ENCODE measurements around the gene SLC22A14. TPM values are rescaled to one million over a fixed set of nuclear protein-coding genes. Genes with fewer than 3 reads are reported as not detected.

SLC22A14 gene
- total RNA-seq, 6 donors from 2014 or later, result 0.30 to 1.6 TPM; not detected in 4

- WGBS, 2 donors, result 92 to 97% methylated on average over 6 of the region's 6 CpGs
- ATAC-seq (ENCODE audit: low FRiP score in 2 of 2) (no peak), DNase-seq (no peak)
- Histone ChIP-seq H3K9me3 (no peaks in the 10 kb centered on the region), H3K27ac (no peak overlapping the region), H3K4me3 (no peak overlapping the region), H3K4me1 (no peaks in the 10 kb centered on the region), H3K27me3 (no peaks in the 10 kb centered on the region), H3K36me3 (no peaks in the 10 kb centered on the region)
- TF ChIP-seq POLR2AphosphoS5 (IDR thresholded peaks at IDR 0.05) (no peak), CTCF (IDR thresholded peaks at IDR 0.05) (no peak), POLR2A (IDR thresholded peaks at IDR 0.05) (no peak), EP300 (IDR thresholded peaks at IDR 0.05) (no peak)
These were observed 76.9 kb downstream of the SLC22A14 start for GRCh38 chr3:38359038-38359437.

- no peaks in the 10 kb centered on the region for H3K4me1 ChIP-seq
- H3K27me3 ChIP-seq, result no peaks in the 10 kb centered on the region
- no peak for TF ChIP-seq CTCF (IDR thresholded peaks at IDR 0.05)
- DNase-seq, result no peak
- H3K36me3 ChIP-seq, result peaks cover 0 to 4% (median 2%) of the 10 kb centered on the region in 4 donors
- no peak for ATAC-seq (ENCODE audit: low FRiP score in 2 of 2)
- WGBS, 2 donors, result 97% methylated on average over 3 of the region's 3 CpGs; no CpG with 5 or more reads in 1 of the 2 donors
- no peak overlapping the region for H3K4me3 ChIP-seq
- H3K9me3 ChIP-seq, result no peaks in the 10 kb centered on the region
- H3K27ac ChIP-seq, result no peak overlapping the region
These were observed 78.3 kb downstream of the SLC22A14 start for GRCh38 chr3:38360345-38360744.

- Histone ChIP-seq H3K36me3 (peaks cover 0 to 10% (median 2%) of the 10 kb centered on the region in 4 donors), H3K27me3 (no peaks in the 10 kb centered on the region), H3K27ac (no peak overlapping the region), H3K9me3 (no peaks in the 10 kb centered on the region), H3K4me3 (no peak overlapping the region), H3K4me1 (no peaks in the 10 kb centered on the region)
- ATAC-seq (ENCODE audit: low FRiP score in 2 of 2) (no peak), DNase-seq (no peak)
- 74 to 79% methylated on average over 2 to 4 of the region's 4 CpGs for WGBS, 2 donors
- TF ChIP-seq EP300 (IDR thresholded peaks at IDR 0.05) (no peak), POLR2AphosphoS5 (IDR thresholded peaks at IDR 0.05) (no peak)
These were observed 79.4 kb downstream of the SLC22A14 start for GRCh38 chr3:38361496-38361895.

- WGBS, 2 donors, result 95 to 96% methylated on average over 9 of the region's 9 CpGs
- no peaks in the 10 kb centered on the region for H3K27me3 ChIP-seq
These were observed 80.7 kb downstream of the SLC22A14 start for GRCh38 chr3:38362825-38363224.

GRCh38 chr3:38364721-38365400 is 82.8 kb downstream of the SLC22A14 start:
- WGBS, 2 donors, result 94 to 97% methylated on average over 6 of the region's 6 CpGs
- Histone ChIP-seq H3K36me3 (peaks cover 0 to 10% (median 2%) of the 10 kb centered on the region in 4 donors), H3K27ac (no peak overlapping the region), H3K4me1 (no peaks in the 10 kb centered on the region), H3K9me3 (no peaks in the 10 kb centered on the region), H3K27me3 (no peaks in the 10 kb centered on the region), H3K4me3 (no peak overlapping the region)
- no peak for DNase-seq
- ATAC-seq (ENCODE audit: low FRiP score in 2 of 2), result no peak
- TF ChIP-seq POLR2A (IDR thresholded peaks at IDR 0.05) (no peak), EP300 (IDR thresholded peaks at IDR 0.05) (no peak)

More at GRCh38 chr3:38362825-38363224, 80.7 kb downstream of the SLC22A14 start:
- Histone ChIP-seq H3K9me3 (no peaks in the 10 kb centered on the region), H3K36me3 (peaks cover 0 to 10% (median 2%) of the 10 kb centered on the region in 4 donors), H3K4me1 (no peaks in the 10 kb centered on the region), H3K27ac (no peak overlapping the region), H3K4me3 (no peak overlapping the region)
- ATAC-seq (ENCODE audit: low FRiP score in 2 of 2) (no peak), DNase-seq (no peak)
- TF ChIP-seq EP300 (IDR thresholded peaks at IDR 0.05) (no peak), POLR2AphosphoS5 (IDR thresholded peaks at IDR 0.05) (no peak), POLR2A (IDR thresholded peaks at IDR 0.05) (no peak), CTCF (IDR thresholded peaks at IDR 0.05) (no peak)
